OCI-LY1 (cell line): ENCODE results near the gene FBXW2.

Experiments used
- CTCF ChIP-seq: fragments of 200-600 bp; sonication (generic), shearing (Covaris generic); IDR thresholded peaks from 2 replicates; pipeline ENCODE4 v1.5.1; 2017; ENCODE audit warnings: mild to moderate bottlenecking, antibody characterized with exemption, low read length, moderate library complexity, mixed read lengths
- EZH2 ChIP-seq: fragments of 200-600 bp; sonication (generic), shearing (Covaris generic); IDR thresholded peaks from 2 replicates; pipeline ENCODE4 v1.8.0; 2017; ENCODE audit warnings: borderline replicate concordance, mixed run types, mild to moderate bottlenecking, antibody characterized with exemption, low read length, moderate library complexity, mixed read lengths

GRCh38 chr9:120820095-120820494 is 26.9 kb upstream of the FBXW2 start:
- TF ChIP-seq CTCF (no peak), EZH2 (no peak)
